HEK293 (cell line): ENCODE measurements around the gene NFYB.

Experiments used
- CTCF ChIA-PET: fragments of 350-600 bp; formaldehyde crosslinking; extraction: SDS; loops from one replicate; lab custom pipeline; 2021; ENCODE audit warnings: antibody characterized with exemption; lab: Yijun Ruan, JAX
- POLR2A ChIA-PET: fragments of 300-600 bp; formaldehyde crosslinking; extraction: SDS; loops from one replicate; lab custom pipeline; 2020; ENCODE audit warnings: antibody characterized with exemption, inconsistent platforms; lab: Yijun Ruan, JAX
- H3K27ac ChIP-seq: fragments of 200-500 bp; sonication (Bioruptor generic); 2 replicates; pipeline ENCODE4 v1.5.1; 2014; ENCODE audit warnings: low read depth, low read length, control low read depth, inconsistent platforms; ENCODE audit errors: extremely low read depth
- H3K36me3 ChIP-seq, 2 experiments: fragments of 200-500 bp in 1 of 2; sonication (Bioruptor generic) in 1 of 2; 1 replicate in 1 of 2; 2 replicates in 1 of 2; pipeline ENCODE4 v1.5.1; 2014 to 2017; ENCODE audit warnings: inconsistent platforms in 2 of 2, low read length in 2 of 2; ENCODE audit not compliant: control insufficient read depth in 2 of 2, insufficient read depth in 1 of 2
- H3K4me1 ChIP-seq: fragments of 200-500 bp; sonication (Bioruptor generic); 2 replicates; pipeline ENCODE4 v1.5.1; 2014; ENCODE audit warnings: mild to moderate bottlenecking, low read length, inconsistent platforms; ENCODE audit not compliant: control insufficient read depth, insufficient read depth
- H3K4me3 ChIP-seq: 2 replicates; pipeline ENCODE4 v1.5.1; 2011; ENCODE audit warnings: low read depth, mild to moderate bottlenecking, control low read depth, low read length, moderate library complexity
- H3K9me3 ChIP-seq: fragments of 200-500 bp; sonication (Bioruptor generic); 2 replicates; pipeline ENCODE4 v1.5.1; 2014; ENCODE audit warnings: low read depth, low read length, inconsistent platforms; ENCODE audit not compliant: control insufficient read depth, insufficient read depth
- GLI4 ChIP-seq: fragments of 450-650 bp; formaldehyde crosslinking; IDR thresholded peaks from 2 replicates; pipeline ENCODE4 v1.5.1; 2016; ENCODE audit warnings: missing biosample characterization, missing genetic modification characterization
- HIC1 ChIP-seq: fragments of 450-650 bp; formaldehyde crosslinking; IDR thresholded peaks from 2 replicates; pipeline ENCODE4 v1.5.1; 2016; ENCODE audit warnings: missing biosample characterization, missing genetic modification characterization
- HOXC10 ChIP-seq: sonication (generic); formaldehyde crosslinking; IDR thresholded peaks from 2 replicates; pipeline ENCODE4 v1.8.1; 2023; ENCODE audit warnings: mild to moderate bottlenecking, missing genetic modification reagents
- KLF1 ChIP-seq: fragments of 450-650 bp; formaldehyde crosslinking; IDR thresholded peaks from 2 replicates; pipeline ENCODE4 v1.5.1; 2016; ENCODE audit warnings: missing biosample characterization, missing genetic modification characterization
- REPIN1 ChIP-seq: fragments of 450-650 bp; formaldehyde crosslinking; IDR thresholded peaks from 2 replicates; pipeline ENCODE4 v1.5.1; 2017; ENCODE audit warnings: missing biosample characterization, missing genetic modification characterization, low read depth
- ZBTB26 ChIP-seq: fragments of 450-650 bp; formaldehyde crosslinking; optimal IDR thresholded peaks from 2 replicates; pipeline ENCODE3; 2016; ENCODE audit warnings: missing biosample characterization, mild to moderate bottlenecking, missing genetic modification characterization
- ZBTB8A ChIP-seq: fragments of 450-650 bp; formaldehyde crosslinking; IDR thresholded peaks from 2 replicates; pipeline ENCODE4 v1.5.1; 2016; ENCODE audit warnings: missing biosample characterization, missing genetic modification characterization
- ZFP37 ChIP-seq: fragments of 450-650 bp; formaldehyde crosslinking; IDR thresholded peaks from 2 replicates; pipeline ENCODE4 v1.5.1; 2016; ENCODE audit warnings: missing biosample characterization, missing genetic modification characterization
- ZNF311 ChIP-seq: fragments of 450-650 bp; formaldehyde crosslinking; IDR thresholded peaks from 2 replicates; pipeline ENCODE4 v1.5.1; 2017; ENCODE audit warnings: missing biosample characterization, missing genetic modification characterization, borderline replicate concordance
- ZNF354C ChIP-seq: fragments of 450-650 bp; formaldehyde crosslinking; IDR thresholded peaks from 2 replicates; pipeline ENCODE4 v1.5.1; 2016; ENCODE audit warnings: missing biosample characterization, missing genetic modification characterization, low read depth, borderline replicate concordance
- ZNF404 ChIP-seq: fragments of 450-650 bp; formaldehyde crosslinking; IDR thresholded peaks from 2 replicates; pipeline ENCODE4 v1.5.1; 2017; ENCODE audit warnings: missing biosample characterization, missing genetic modification characterization
- ZNF623 ChIP-seq: fragments of 450-650 bp; formaldehyde crosslinking; IDR thresholded peaks from 2 replicates; pipeline ENCODE4 v1.5.1; 2016; ENCODE audit warnings: missing biosample characterization, missing genetic modification characterization
- ZNF830 ChIP-seq: fragments of 450-650 bp; IDR thresholded peaks from 2 replicates; pipeline ENCODE4 v1.5.0; 2018; ENCODE audit warnings: missing biosample characterization, missing genetic modification characterization, low read depth, mild to moderate bottlenecking, moderate library complexity
- ZSCAN5A ChIP-seq: fragments of 450-650 bp; formaldehyde crosslinking; IDR thresholded peaks from 2 replicates; pipeline ENCODE4 v1.5.1; 2016; ENCODE audit warnings: missing biosample characterization, missing genetic modification characterization

The NFYB gene

GRCh38 chr12:104080764-104081163 is 57.2 kb downstream of the NFYB start (continued):
- no peak for TF ChIP-seq ZBTB26
- no peak for TF ChIP-seq ZNF830 (tag by site-specific recombination)
- no peak for TF ChIP-seq KLF1 (tag by site-specific recombination)
- TF ChIP-seq, all 188 proteins: peak for 0

- Histone ChIP-seq H3K27ac (no peak overlapping the region), H3K9me3 (no peaks in the 10 kb centered on the region), H3K4me3 (no peak overlapping the region), H3K36me3 (peaks cover 29 to 34% of the 10 kb centered on the region in 2 experiments), H3K4me1 (no peaks in the 10 kb centered on the region)
- CTCF ChIA-PET: interaction anchor here (0.6 to 1.0 kb wide), 2 partner anchors 13 to 22 kb away, joined by 3 to 4 read pairs; no protein-coding TSS in a partner anchor
- POLR2A ChIA-PET: no interaction called here
- TF ChIP-seq ZFP37: no peak
- TF ChIP-seq ZNF623: no peak
- no peak for TF ChIP-seq HOXC10 (CRISPR knock-in tag)
- TF ChIP-seq ZNF404 (tag by site-specific recombination): no peak
- TF ChIP-seq ZNF311: no peak
- no peak for TF ChIP-seq ZSCAN5A (tag by site-specific recombination)
- TF ChIP-seq GLI4 (tag by site-specific recombination): no peak
- no peak for TF ChIP-seq ZBTB8A (tag by site-specific recombination)
Measured at GRCh38 chr12:104079024-104079423, 59.0 kb downstream of the NFYB start.

- ChIA-PET CTCF (interaction anchor here (0.6 kb wide), 1 partner anchor 1191 kb away, joined by 3 read pairs; no protein-coding TSS in a partner anchor), POLR2A (no interaction called here)
- TF ChIP-seq ZNF354C: no peak
- H3K27ac ChIP-seq: no peak overlapping the region
- peaks cover 29 to 33% of the 10 kb centered on the region in 2 experiments for H3K36me3 ChIP-seq
- no peaks in the 10 kb centered on the region for H3K4me1 ChIP-seq
- no peak overlapping the region for H3K4me3 ChIP-seq
- no peaks in the 10 kb centered on the region for H3K9me3 ChIP-seq
Measured at GRCh38 chr12:104073699-104074098, 64.3 kb downstream of the NFYB start.

GRCh38 chr12:104072099-104072498 is 65.9 kb downstream of the NFYB start:
- Histone ChIP-seq H3K27ac (no peak overlapping the region), H3K36me3 (peaks cover 40 to 44% of the 10 kb centered on the region in 2 experiments), H3K9me3 (no peaks in the 10 kb centered on the region), H3K4me1 (no peaks in the 10 kb centered on the region), H3K4me3 (no peak overlapping the region)
- TF ChIP-seq REPIN1 (no peak), HIC1 (tag by site-specific recombination) (no peak)
- ChIA-PET CTCF (no interaction called here), POLR2A (no interaction called here)
